ENCODE measurements around the gene C17orf107. TPM values are rescaled to one million over a fixed set of nuclear protein-coding genes. Genes with fewer than 3 reads are reported as not detected.

C17orf107 gene
- total and polyA plus RNA-seq, 2 experiments from 2014 or later: 3.9 to 8.8 TPM

GRCh38 chr17:4900231-4901107, 1.1 kb downstream of the C17orf107 start:
- peak overlapping the region; percentile 58 for H3K4me2 ChIP-seq (ENCODE audit: unreplicated experiment)

GRCh38 chr17:4901108-4901647, 1.8 kb downstream of the C17orf107 start:
- Histone ChIP-seq H3K4me3 (no peak overlapping the region), H3K27ac (no peak overlapping the region), H3K36me3 (ENCODE audit: low read depth) (no peaks in the 10 kb centered on the region), H4K20me1 (ENCODE audit: insufficient read depth) (no peaks in the 10 kb centered on the region), H3K9ac (no peak overlapping the region), H3K4me1 (ENCODE audit: insufficient read depth) (0 out of 2 replicates have a peak, but pooled peaks cover 5% of the 10 kb centered on the region), H3K9me2 (ENCODE audit: insufficient read depth) (no peaks in the 10 kb centered on the region), H2AFZ (no peak overlapping the region), H3K4me2 (ENCODE audit: unreplicated experiment) (no peak overlapping the region), H3K79me2 (ENCODE audit: insufficient read depth) (no peaks in the 10 kb centered on the region), H3K9me3 (ENCODE audit: low read depth) (no peaks in the 10 kb centered on the region), H3F3A (ENCODE audit: insufficient read depth) (peaks cover 20% of the 10 kb centered on the region; the same call in 1 of the 2 replicates), H3K27me3 (replicated peaks; ENCODE audit: insufficient read depth) (no peaks in the 10 kb centered on the region)
- no peak for DNase-seq
- in situ Hi-C loops (cut with MboI): no loop called here
- WGBS, 2 experiments (ENCODE audit: low coverage in 1 of 2, low lambda C conversion rate in 2 of 2, missing lambda C conversion rate in 2 of 2): 71 to 80% methylated on average over 28 to 37 of the region's 37 CpGs
- TF ChIP-seq EZH2 (IDR thresholded peaks at IDR 0.05; ENCODE audit: insufficient read depth, poor library complexity, severe bottlenecking) (no peak), EZH2phosphoT487 (IDR thresholded peaks at IDR 0.05; ENCODE audit: insufficient read depth, low read depth) (no peak)

More at GRCh38 chr17:4900231-4901107, 1.1 kb downstream of the C17orf107 start:
- Histone ChIP-seq H3F3A (ENCODE audit: insufficient read depth) (peaks cover 20% of the 10 kb centered on the region; the same call in 1 of the 2 replicates), H3K36me3 (ENCODE audit: low read depth) (no peaks in the 10 kb centered on the region), H3K79me2 (ENCODE audit: insufficient read depth) (no peaks in the 10 kb centered on the region), H3K27me3 (replicated peaks; ENCODE audit: insufficient read depth) (no peaks in the 10 kb centered on the region), H3K9me2 (ENCODE audit: insufficient read depth) (no peaks in the 10 kb centered on the region), H3K27ac (no peak overlapping the region), H3K9me3 (ENCODE audit: low read depth) (no peaks in the 10 kb centered on the region), H3K9ac (peak overlapping the region; percentile 81), H3K4me1 (ENCODE audit: insufficient read depth) (0 out of 2 replicates have a peak, but pooled peaks cover 5% of the 10 kb centered on the region), H2AFZ (peak overlapping the region; percentile 67; the same call in 1 of the 2 replicates), H3K4me3 (peak overlapping the region; percentile 73), H4K20me1 (ENCODE audit: insufficient read depth) (no peaks in the 10 kb centered on the region)
- in situ Hi-C loops (cut with MboI): no loop called here
- TF ChIP-seq EZH2 (IDR thresholded peaks at IDR 0.05; ENCODE audit: insufficient read depth, poor library complexity, severe bottlenecking) (no peak), EZH2phosphoT487 (IDR thresholded peaks at IDR 0.05; ENCODE audit: insufficient read depth, low read depth) (no peak)
- no peak for DNase-seq
- WGBS, 2 experiments (ENCODE audit: low coverage in 1 of 2, low lambda C conversion rate in 2 of 2, missing lambda C conversion rate in 2 of 2): 49 to 54% methylated on average over 54 to 64 of the region's 65 CpGs

DNA sequence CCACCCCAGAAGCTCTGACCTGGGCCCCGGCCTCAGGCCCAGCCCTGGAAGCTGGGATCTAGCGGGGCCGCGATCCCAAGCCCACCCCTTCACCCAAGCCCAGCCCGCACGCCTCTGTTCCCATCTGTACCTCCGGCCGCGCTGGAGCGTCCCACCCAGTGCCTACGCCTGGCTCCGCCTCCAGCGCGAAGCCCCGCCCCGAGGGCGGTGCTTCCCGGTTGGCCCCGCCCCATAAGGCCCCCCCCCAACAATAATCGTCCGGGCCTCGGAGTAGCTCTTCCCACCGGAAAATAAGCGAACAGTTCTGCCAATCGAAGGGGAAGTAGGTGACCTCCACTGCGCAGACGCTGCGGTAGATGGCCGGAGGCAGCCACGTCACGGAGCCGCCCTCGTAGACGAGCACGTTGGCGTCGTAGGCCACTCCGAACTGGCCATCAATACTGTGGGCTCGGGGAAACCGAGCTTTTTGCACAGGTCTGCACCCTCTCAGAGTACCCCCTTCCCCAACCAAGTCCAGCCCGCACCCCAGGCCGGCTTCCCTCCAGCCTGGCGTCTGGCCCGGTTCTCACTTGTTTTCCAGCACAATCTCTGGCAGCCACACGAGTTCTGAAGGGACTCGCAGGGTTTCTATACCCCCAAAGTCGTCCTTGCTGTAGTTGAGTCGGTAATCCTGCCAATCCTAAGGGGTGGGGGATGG, 2.5 kb downstream of the C17orf107 start:
- in situ Hi-C loops (cut with MboI): no loop called here
- H3K27ac ChIP-seq: no peak overlapping the region
- H3K4me1 ChIP-seq (ENCODE audit: insufficient read depth): 0 out of 2 replicates have a peak, but pooled peaks cover 5% of the 10 kb centered on the region
- no peaks in the 10 kb centered on the region for H3K9me2 ChIP-seq (ENCODE audit: insufficient read depth)
- DNase-seq: no peak
- H3K9ac ChIP-seq: no peak overlapping the region
- WGBS, 2 experiments (ENCODE audit: low coverage in 1 of 2, low lambda C conversion rate in 2 of 2, missing lambda C conversion rate in 2 of 2): 49 to 52% methylated on average over 42 to 48 of the region's 48 CpGs
- no peaks in the 10 kb centered on the region for H3K36me3 ChIP-seq (ENCODE audit: low read depth)
- no peaks in the 10 kb centered on the region for H3K9me3 ChIP-seq (ENCODE audit: low read depth)
- no peak overlapping the region for H2AFZ ChIP-seq
- no peak overlapping the region for H3K4me2 ChIP-seq (ENCODE audit: unreplicated experiment)
- no peaks in the 10 kb centered on the region for H3K79me2 ChIP-seq (ENCODE audit: insufficient read depth)
- H4K20me1 ChIP-seq (ENCODE audit: insufficient read depth): no peaks in the 10 kb centered on the region
- H3K4me3 ChIP-seq: no peak overlapping the region
- TF ChIP-seq EZH2phosphoT487 (IDR thresholded peaks at IDR 0.05; ENCODE audit: insufficient read depth, low read depth): no peak
- TF ChIP-seq EZH2 (IDR thresholded peaks at IDR 0.05; ENCODE audit: insufficient read depth, poor library complexity, severe bottlenecking): no peak
- H3K27me3 ChIP-seq (replicated peaks; ENCODE audit: insufficient read depth): no peaks in the 10 kb centered on the region
- H3F3A ChIP-seq (ENCODE audit: insufficient read depth): peaks cover 20% of the 10 kb centered on the region; the same call in 1 of the 2 replicates

GRCh38 chr17:4902540-4902939, 3.2 kb downstream of the C17orf107 start:
- Histone ChIP-seq H3K4me3 (no peak overlapping the region), H2AFZ (no peak overlapping the region), H4K20me1 (ENCODE audit: insufficient read depth) (no peaks in the 10 kb centered on the region), H3K27ac (no peak overlapping the region), H3F3A (ENCODE audit: insufficient read depth) (peaks cover 20% of the 10 kb centered on the region; the same call in 1 of the 2 replicates), H3K9me3 (ENCODE audit: low read depth) (no peaks in the 10 kb centered on the region), H3K36me3 (ENCODE audit: low read depth) (no peaks in the 10 kb centered on the region), H3K4me2 (ENCODE audit: unreplicated experiment) (no peak overlapping the region), H3K79me2 (ENCODE audit: insufficient read depth) (no peaks in the 10 kb centered on the region), H3K9me2 (ENCODE audit: insufficient read depth) (no peaks in the 10 kb centered on the region), H3K4me1 (ENCODE audit: insufficient read depth) (0 out of 2 replicates have a peak, but pooled peaks cover 5% of the 10 kb centered on the region), H3K9ac (no peak overlapping the region), H3K27me3 (replicated peaks; ENCODE audit: insufficient read depth) (no peaks in the 10 kb centered on the region)
- WGBS, 2 experiments (ENCODE audit: low coverage in 1 of 2, low lambda C conversion rate in 2 of 2, missing lambda C conversion rate in 2 of 2): 67 to 69% methylated on average over 8 of the region's 8 CpGs
- in situ Hi-C loops (cut with MboI): no loop called here
- no peak for DNase-seq
- no peak for TF ChIP-seq EZH2phosphoT487 (IDR thresholded peaks at IDR 0.05; ENCODE audit: insufficient read depth, low read depth)
- TF ChIP-seq EZH2 (IDR thresholded peaks at IDR 0.05; ENCODE audit: insufficient read depth, poor library complexity, severe bottlenecking): no peak
